Activated T-helper 2 cell treated with anti-CD3 and anti-CD28 coated beads, Interferon-gamma antibody, Interleukin-2, Interleukin-4, amounts not matched to agents 10 μg/mL and 5 μg/mL and 100 μg/mL, durations not matched to agents 14 hours and 24 hours and 36 hours (primary cell): ENCODE data around the gene HK1. TPM values are rescaled to one million over a fixed set of nuclear protein-coding genes. Genes with fewer than 3 reads are reported as not detected.

Source experiments
- DNase-seq: peaks from one replicate; pipeline ENCODE4 v3.0.0; 2021; ENCODE audit warnings: low spot score
- H3K27ac Mint-ChIP-seq: one replicate; pipeline ENCODE4 v1.8.0; 2021; ENCODE audit warnings: mixed read lengths
- H3K27me3 Mint-ChIP-seq: one replicate; pipeline ENCODE4 v1.8.0; 2021; ENCODE audit warnings: low read depth, mixed read lengths
- H3K36me3 Mint-ChIP-seq: one replicate; pipeline ENCODE4 v1.8.0; 2021; ENCODE audit warnings: low read depth, mixed read lengths
- H3K4me1 Mint-ChIP-seq: one replicate; pipeline ENCODE4 v1.8.0; 2021; ENCODE audit warnings: low read depth, mixed read lengths
- H3K4me3 Mint-ChIP-seq: one replicate; pipeline ENCODE4 v1.8.0; 2021; ENCODE audit warnings: low read depth, mild to moderate bottlenecking, moderate library complexity, mixed read lengths
- H3K9me3 Mint-ChIP-seq: one replicate; pipeline ENCODE4 v1.8.0; 2021; ENCODE audit warnings: mixed read lengths
- intact Hi-C: fragments of 100-400 bp; cut with micrococcal nuclease; formaldehyde crosslinking; loops from one replicate; pipeline ENCODE4 v1.15.1; 2023
- total RNA-seq: library from RNA; stranded (reverse); gene quantifications from 2 replicates; pipeline ENCODE4 v1.2.3, GENCODE V29; 2022

Gene HK1
- total RNA-seq, 1 donor from 2014 or later: 197 TPM

DNA sequence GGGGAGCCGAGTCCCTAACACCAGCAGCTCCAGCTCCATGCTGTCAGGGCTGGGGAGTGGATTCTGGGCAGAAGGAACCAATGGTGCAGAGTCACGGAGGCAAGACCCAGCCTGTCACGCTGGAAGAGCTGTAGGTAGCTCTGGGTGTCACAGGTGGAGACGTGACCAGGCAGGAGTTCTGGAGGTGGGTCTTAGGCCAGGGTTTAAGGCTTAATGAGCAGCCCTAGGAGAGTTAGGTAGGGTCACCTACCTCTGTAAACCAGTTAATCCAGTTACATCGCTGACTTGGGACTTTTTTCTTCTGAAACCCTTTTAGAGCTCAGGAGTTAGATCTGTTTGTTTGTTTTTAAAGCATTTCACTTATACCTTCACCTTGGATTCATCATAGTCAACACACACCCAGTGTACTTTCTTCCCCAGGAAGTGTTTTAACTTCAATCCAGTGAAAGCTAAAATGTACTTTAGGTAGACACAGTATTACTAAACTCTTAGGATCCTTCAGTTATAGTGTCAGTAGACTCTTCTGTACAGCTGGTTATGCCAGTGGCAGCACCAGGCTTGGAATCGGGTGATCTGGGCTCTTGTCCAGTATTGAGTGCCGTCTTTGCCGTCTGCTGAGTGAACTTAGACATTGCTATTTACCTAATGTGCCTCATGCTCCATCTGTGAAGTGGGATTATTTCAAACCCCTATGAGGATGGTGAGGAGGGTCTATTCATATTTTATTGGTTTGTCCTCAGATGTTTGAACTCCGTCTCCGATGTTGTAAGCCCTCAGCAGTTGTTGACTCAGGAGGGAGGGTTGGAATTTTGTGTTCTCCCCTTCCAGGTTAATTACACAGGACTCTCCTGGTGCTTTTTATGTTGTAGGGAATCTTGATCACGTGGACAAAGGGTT is 107.4 kb downstream of the HK1 start:
- Mint-ChIP-seq H3K36me3 (peaks cover 83% of the 10 kb centered on the region), H3K4me1 (peaks cover 7% of the 10 kb centered on the region), H3K27me3 (no peaks in the 10 kb centered on the region), H3K27ac (no peak overlapping the region), H3K9me3 (no peaks in the 10 kb centered on the region), H3K4me3 (no peak overlapping the region)
- intact Hi-C loops: no loop called here
- no peak for DNase-seq

DNA sequence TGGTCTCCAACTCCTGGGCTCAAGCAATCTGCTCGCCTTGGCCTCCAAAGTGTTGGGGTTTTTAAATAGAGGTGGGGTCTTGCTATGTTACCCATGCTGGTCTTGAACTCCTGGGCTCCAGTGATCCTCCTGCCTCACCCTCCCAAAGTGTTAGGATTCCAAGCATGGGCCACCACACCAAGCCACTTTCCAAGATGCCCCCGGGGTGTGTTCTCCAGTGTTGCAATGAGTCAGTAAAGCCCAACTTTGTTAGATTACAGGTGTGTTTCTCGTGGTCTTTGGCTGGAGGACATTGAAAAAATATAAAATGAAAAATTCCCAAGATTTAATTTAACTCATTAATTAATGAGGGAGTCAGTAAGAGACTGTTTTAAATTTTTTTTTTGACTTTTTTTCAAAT is 109.2 kb downstream of the HK1 start:
- Mint-ChIP-seq H3K4me1 (peaks cover 11% of the 10 kb centered on the region), H3K4me3 (no peak overlapping the region), H3K27me3 (no peaks in the 10 kb centered on the region), H3K9me3 (no peaks in the 10 kb centered on the region), H3K27ac (no peak overlapping the region), H3K36me3 (peaks cover 81% of the 10 kb centered on the region)
- no peak for DNase-seq
- intact Hi-C loops: no loop called here

DNA sequence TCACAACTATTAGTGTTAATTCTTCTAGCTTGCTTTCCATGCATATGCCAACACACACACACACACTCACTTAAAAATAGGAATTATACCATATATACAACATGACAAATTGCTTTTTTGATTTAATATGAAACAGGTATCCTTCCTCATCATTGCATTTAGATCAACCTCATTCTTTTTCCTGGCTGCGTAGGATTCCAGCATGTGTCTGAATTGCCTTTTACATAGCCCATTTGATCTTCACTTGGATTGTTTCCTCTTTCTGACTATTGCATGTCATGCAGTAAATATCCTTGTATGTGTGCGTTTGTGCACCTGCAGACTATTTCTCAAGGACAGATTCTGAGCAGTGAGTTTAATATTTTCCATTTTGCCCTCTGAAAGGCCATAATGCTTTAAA is 110.2 kb downstream of the HK1 start:
- H3K4me3 Mint-ChIP-seq: no peak overlapping the region
- no peak overlapping the region for H3K27ac Mint-ChIP-seq
- intact Hi-C loops: no loop called here

DNA sequence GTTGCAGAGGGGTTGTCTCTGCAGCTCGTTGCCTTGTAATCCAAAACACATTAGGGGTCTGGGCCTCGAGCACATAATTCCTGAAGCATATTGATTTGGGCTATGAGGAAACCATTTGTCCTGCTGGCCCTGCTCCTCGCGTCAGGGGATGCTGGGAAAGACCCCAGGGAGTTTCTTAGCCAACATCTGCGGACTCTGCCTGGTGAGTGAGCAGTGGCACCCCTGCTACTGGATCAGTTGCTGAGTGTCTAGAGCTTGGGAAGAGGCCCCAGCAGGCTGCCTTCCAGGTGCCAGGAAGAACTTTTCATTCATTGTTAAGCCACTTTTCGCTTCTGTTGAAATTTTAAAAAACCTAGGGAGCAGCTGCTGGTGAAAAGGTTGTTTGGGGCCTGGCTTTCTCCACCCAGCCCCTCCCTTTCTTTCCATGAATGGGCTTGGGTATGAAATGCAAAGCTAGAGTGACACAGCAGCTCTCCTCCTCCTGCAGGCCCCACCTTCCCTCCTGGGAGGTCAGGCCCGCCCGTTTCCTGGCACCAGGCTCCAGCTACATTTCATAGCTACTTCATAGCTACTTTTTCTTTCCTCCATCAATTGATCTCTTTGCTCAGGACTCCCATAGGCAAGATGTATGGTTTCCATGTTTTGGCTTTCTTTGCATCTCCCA is 111.7 kb downstream of the HK1 start:
- H3K36me3 Mint-ChIP-seq: peaks cover 75% of the 10 kb centered on the region
- no peaks in the 10 kb centered on the region for H3K9me3 Mint-ChIP-seq
- H3K27me3 Mint-ChIP-seq: no peaks in the 10 kb centered on the region
- intact Hi-C loops: loop anchor here (5.0 kb wide), 2 partner anchors 73 to 403 kb away; partner anchors contain the start of gene KIFBP
- H3K4me1 Mint-ChIP-seq: peaks cover 13% of the 10 kb centered on the region
- no peak for DNase-seq
- H3K27ac Mint-ChIP-seq: peak overlapping the region; percentile 46
- no peak overlapping the region for H3K4me3 Mint-ChIP-seq

More for the DNA sequence above, 110.2 kb downstream of the HK1 start:
- DNase-seq: no peak
- no peaks in the 10 kb centered on the region for H3K9me3 Mint-ChIP-seq
- no peaks in the 10 kb centered on the region for H3K27me3 Mint-ChIP-seq
- peaks cover 76% of the 10 kb centered on the region for H3K36me3 Mint-ChIP-seq
- peaks cover 13% of the 10 kb centered on the region for H3K4me1 Mint-ChIP-seq

DNA sequence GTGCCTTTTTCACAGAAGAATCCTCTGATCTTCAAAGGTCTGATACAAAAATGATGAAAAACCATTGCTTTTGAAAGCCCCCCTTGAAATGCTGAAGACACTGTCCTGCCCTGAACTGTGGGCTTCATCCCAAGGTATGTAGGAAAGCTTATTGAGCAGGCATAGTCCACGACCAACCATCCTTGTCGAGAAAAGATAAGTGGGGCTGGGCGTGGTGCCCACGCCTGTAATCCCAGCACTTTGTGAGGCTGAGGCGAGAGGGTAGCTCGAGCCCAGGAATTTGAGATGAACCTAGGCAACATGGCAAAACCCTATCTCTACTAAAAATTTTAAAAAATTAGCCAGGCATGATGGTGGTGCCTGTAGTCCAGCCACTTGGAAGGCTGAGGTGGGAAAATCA is 112.9 kb downstream of the HK1 start:
- no peaks in the 10 kb centered on the region for H3K27me3 Mint-ChIP-seq
- no peak overlapping the region for H3K27ac Mint-ChIP-seq
- peaks cover 13% of the 10 kb centered on the region for H3K4me1 Mint-ChIP-seq
- no peak for DNase-seq
- H3K9me3 Mint-ChIP-seq: no peaks in the 10 kb centered on the region
- H3K36me3 Mint-ChIP-seq: peaks cover 75% of the 10 kb centered on the region
- H3K4me3 Mint-ChIP-seq: no peak overlapping the region
- intact Hi-C loops: loop anchor here (5.0 kb wide), 2 partner anchors 74 to 404 kb away; partner anchors contain the start of gene KIFBP

DNA sequence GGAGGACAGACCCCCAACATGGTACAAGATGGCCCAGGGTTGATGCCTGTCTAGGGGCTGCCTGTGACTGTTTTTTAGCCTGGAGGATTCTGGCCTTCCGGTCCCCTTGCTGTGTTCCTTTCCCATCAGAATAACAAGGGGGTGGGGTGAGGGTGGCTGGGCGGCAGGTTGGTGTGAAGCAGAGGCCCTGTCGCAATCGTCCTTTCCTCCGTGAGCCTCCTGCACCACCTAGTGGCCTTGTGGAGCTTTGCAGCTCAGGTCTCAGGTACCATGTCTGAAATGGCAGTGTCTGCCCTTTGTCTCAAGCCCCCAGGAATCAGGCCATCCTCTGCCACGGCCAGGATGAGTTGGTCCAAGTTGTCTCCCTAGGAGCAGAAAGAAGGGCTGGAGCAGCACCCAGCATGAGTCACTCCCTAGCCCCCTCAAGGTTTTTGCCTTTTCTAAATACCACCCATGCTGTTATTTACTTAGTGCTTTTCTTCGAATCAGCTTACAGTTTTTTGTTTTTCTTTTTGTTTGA is 114.2 kb downstream of the HK1 start:
- Mint-ChIP-seq H3K4me3 (no peak overlapping the region), H3K27ac (no peak overlapping the region), H3K4me1 (peaks cover 13% of the 10 kb centered on the region), H3K36me3 (peaks cover 76% of the 10 kb centered on the region), H3K9me3 (no peaks in the 10 kb centered on the region), H3K27me3 (no peaks in the 10 kb centered on the region)
- DNase-seq: peak; percentile 74
- intact Hi-C loops: loop anchor here (1.0 to 5.0 kb wide), 5 partner anchors 66 to 405 kb away; partner anchors contain the start of gene KIFBP

DNA sequence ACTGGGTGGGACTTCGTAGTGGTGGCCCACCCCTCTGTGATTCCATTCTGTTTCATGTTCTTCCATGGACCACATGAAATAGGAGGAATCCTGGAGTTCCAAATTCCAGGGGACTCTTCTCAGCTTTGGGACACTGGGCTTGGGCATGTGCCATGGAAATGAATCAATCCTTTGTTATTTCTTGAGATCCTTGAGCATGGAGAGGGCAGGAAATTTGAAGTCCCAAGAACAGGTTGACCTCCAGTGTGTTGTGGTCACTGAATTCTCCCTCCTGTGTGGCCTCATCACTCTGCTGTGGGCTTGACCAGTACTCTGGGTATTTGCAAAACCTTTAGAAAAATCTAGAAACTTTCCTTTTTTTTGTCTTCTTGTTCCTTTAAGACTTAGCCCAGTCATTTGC is 115.7 kb downstream of the HK1 start:
- no peak for DNase-seq
- Mint-ChIP-seq H3K9me3 (no peaks in the 10 kb centered on the region), H3K27ac (no peak overlapping the region), H3K27me3 (no peaks in the 10 kb centered on the region), H3K4me3 (no peak overlapping the region), H3K36me3 (peaks cover 70% of the 10 kb centered on the region), H3K4me1 (peaks cover 13% of the 10 kb centered on the region)
- intact Hi-C loops: loop anchor here (5.0 kb wide), 2 partner anchors 77 to 407 kb away; partner anchors contain the start of gene KIFBP

DNA sequence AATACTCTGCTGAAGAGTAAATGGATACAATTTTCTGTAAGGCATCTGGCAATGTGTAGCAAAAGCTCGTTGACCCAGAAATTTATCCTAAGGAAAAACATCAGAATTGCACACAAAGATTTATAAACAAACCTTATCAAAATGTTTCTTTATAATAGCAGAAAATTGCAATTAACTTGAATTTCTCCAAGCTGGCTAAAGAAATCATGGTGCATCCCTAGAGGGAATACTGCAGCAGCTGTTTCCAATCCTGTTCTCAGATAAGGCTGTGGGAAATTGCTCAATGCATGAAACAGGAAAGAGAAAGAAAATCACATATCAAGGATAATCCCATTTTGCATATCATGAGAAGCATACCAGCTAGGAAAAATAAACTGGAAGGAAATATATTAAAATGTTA is 119.7 kb downstream of the HK1 start:
- Mint-ChIP-seq H3K4me1 (no peaks in the 10 kb centered on the region), H3K9me3 (no peaks in the 10 kb centered on the region), H3K27ac (no peak overlapping the region), H3K27me3 (no peaks in the 10 kb centered on the region), H3K4me3 (no peak overlapping the region), H3K36me3 (peaks cover 76% of the 10 kb centered on the region)
- no peak for DNase-seq
- intact Hi-C loops: no loop called here

DNA sequence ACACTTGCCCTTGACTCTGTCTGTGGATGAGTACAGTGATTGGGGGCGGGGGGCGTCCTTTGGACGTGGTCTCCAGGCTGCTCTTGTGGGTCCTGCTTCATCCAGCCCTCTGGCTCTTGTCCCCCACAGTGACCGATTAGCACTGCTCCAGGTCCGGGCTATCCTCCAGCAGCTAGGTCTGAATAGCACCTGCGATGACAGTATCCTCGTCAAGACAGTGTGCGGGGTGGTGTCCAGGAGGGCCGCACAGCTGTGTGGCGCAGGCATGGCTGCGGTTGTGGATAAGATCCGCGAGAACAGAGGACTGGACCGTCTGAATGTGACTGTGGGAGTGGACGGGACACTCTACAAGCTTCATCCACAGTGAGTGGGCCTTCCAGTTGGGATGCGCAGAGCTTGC is 120.2 kb downstream of the HK1 start:
- H3K27me3 Mint-ChIP-seq: no peaks in the 10 kb centered on the region
- H3K27ac Mint-ChIP-seq: no peak overlapping the region
- H3K4me3 Mint-ChIP-seq: no peak overlapping the region
- no peaks in the 10 kb centered on the region for H3K9me3 Mint-ChIP-seq
- H3K4me1 Mint-ChIP-seq: no peaks in the 10 kb centered on the region
- no peak for DNase-seq
- peaks cover 77% of the 10 kb centered on the region for H3K36me3 Mint-ChIP-seq
- intact Hi-C loops: no loop called here

DNA sequence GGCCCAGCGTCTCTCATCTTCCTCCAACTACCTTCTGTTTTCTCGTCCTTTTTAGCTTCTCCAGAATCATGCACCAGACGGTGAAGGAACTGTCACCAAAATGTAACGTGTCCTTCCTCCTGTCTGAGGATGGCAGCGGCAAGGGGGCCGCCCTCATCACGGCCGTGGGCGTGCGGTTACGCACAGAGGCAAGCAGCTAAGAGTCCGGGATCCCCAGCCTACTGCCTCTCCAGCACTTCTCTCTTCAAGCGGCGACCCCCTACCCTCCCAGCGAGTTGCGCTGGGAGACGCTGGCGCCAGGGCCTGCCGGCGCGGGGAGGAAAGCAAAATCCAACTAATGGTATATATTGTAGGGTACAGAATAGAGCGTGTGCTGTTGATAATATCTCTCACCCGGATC is 122.6 kb downstream of the HK1 start:
- no peak overlapping the region for H3K27ac Mint-ChIP-seq
- H3K9me3 Mint-ChIP-seq: no peaks in the 10 kb centered on the region
- DNase-seq: no peak
- intact Hi-C loops: no loop called here
- no peaks in the 10 kb centered on the region for H3K27me3 Mint-ChIP-seq
- no peaks in the 10 kb centered on the region for H3K4me1 Mint-ChIP-seq
- peaks cover 63% of the 10 kb centered on the region for H3K36me3 Mint-ChIP-seq
- H3K4me3 Mint-ChIP-seq: no peak overlapping the region

DNA sequence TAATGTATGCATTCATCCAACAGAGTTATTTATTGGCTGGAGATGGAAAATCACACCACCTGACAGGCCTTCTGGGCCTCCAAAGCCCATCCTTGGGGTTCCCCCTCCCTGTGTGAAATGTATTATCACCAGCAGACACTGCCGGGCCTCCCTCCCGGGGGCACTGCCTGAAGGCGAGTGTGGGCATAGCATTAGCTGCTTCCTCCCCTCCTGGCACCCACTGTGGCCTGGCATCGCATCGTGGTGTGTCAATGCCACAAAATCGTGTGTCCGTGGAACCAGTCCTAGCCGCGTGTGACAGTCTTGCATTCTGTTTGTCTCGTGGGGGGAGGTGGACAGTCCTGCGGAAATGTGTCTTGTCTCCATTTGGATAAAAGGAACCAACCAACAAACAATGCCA is 123.1 kb downstream of the HK1 start:
- intact Hi-C loops: no loop called here
- DNase-seq: no peak
- Mint-ChIP-seq H3K9me3 (no peaks in the 10 kb centered on the region), H3K4me1 (no peaks in the 10 kb centered on the region), H3K4me3 (no peak overlapping the region), H3K27me3 (no peaks in the 10 kb centered on the region), H3K27ac (no peak overlapping the region), H3K36me3 (peaks cover 61% of the 10 kb centered on the region)

DNA sequence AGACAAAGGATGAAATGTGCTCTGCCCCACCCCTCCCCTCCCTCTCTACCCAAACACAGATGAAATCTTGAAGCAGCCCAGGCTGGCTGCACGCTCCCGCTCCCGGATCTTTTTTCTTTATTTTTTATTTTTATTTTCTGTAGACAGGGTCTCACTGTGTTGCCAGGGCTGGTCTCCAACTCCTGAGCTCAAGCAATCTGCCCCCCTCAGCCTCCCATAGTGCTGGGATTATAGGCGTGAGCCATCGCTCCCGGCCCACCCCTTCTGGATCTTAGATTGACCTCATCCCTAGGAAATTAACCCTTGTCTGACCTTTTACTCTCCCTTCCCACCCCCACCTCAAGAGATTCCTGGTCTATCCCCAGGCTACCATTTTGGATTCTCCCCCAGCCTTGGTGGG is 124.1 kb downstream of the HK1 start:
- Mint-ChIP-seq H3K9me3 (no peaks in the 10 kb centered on the region), H3K4me1 (no peaks in the 10 kb centered on the region), H3K36me3 (peaks cover 55% of the 10 kb centered on the region), H3K27ac (no peak overlapping the region), H3K27me3 (no peaks in the 10 kb centered on the region), H3K4me3 (no peak overlapping the region)
- no peak for DNase-seq
- intact Hi-C loops: no loop called here

DNA sequence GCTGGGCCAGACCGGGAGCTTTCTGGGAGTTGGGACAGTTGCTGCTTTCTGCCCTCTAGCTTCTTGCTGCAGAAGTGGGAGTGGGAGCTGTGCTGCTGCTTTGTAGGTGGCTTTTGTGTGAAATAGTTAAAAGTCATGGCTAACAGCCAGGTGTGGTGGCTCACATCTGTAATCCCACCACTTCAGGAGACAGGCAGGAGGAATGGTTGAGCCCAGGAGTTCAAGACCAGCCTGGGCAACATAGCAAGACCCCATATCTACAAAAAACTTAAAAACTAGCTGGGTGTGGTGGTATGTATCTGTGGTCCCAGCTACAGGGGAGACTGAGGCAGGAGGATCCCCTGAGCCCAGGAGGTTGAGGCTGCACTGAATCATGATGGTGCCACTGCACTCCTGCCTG is 124.8 kb downstream of the HK1 start:
- H3K4me3 Mint-ChIP-seq: no peak overlapping the region
- no peaks in the 10 kb centered on the region for H3K9me3 Mint-ChIP-seq
- H3K27ac Mint-ChIP-seq: no peak overlapping the region
- H3K27me3 Mint-ChIP-seq: no peaks in the 10 kb centered on the region
- no peak for DNase-seq
- H3K36me3 Mint-ChIP-seq: peaks cover 54% of the 10 kb centered on the region
- peaks cover 2% of the 10 kb centered on the region for H3K4me1 Mint-ChIP-seq
- intact Hi-C loops: no loop called here
